ENCODE data around the gene EEF2K. TPM values are rescaled to one million over a fixed set of nuclear protein-coding genes. Genes with fewer than 3 reads are reported as not detected.

EEF2K gene
- total and polyA plus RNA-seq, 2 of the 13 experiments (the other 11 are each of a cell fraction or from before 2014, with no cell fraction given), result 22.0 to 23.8 TPM

DNA sequence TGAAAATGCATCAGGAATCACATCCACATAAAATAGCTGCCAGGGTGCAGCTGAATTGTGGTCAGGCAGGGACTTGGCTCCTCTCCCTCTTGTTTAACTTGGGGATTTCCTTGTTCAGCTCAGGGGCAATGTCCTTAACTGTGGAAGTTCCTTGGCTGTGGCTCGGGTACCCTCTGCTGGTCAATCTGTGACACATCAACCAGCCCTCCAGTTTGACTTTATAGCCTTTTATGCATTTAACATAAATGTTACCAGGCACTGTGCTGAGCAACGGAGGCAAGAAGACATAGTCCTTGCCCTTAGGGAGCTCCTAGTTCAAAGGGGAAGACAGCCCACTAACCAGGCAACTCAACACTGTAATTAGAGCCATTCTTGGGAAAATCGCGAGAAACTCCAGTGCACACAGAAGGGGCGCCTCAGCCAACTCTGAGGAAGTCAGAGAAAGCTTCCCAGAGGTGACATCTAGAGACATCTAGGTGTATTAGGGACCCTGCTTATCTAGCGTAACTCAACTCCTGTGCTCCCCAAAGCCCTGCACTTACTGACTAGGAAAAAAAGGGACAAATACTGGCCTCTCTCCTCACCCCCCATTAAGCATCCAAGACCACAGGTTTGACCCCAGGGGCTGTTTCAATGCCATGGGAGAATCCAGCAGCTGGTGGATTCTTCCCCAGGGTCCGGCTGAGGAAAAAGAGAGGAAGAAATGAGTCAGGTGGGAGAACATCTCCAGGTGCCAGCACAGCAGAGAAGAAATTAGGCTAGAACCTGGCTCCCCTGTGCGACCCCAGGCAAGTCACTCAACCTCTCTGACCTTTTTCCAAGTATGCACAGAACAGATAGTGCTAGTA is 17.3 kb upstream of the EEF2K start (continued):
- TF ChIP-seq, protein P1, sequence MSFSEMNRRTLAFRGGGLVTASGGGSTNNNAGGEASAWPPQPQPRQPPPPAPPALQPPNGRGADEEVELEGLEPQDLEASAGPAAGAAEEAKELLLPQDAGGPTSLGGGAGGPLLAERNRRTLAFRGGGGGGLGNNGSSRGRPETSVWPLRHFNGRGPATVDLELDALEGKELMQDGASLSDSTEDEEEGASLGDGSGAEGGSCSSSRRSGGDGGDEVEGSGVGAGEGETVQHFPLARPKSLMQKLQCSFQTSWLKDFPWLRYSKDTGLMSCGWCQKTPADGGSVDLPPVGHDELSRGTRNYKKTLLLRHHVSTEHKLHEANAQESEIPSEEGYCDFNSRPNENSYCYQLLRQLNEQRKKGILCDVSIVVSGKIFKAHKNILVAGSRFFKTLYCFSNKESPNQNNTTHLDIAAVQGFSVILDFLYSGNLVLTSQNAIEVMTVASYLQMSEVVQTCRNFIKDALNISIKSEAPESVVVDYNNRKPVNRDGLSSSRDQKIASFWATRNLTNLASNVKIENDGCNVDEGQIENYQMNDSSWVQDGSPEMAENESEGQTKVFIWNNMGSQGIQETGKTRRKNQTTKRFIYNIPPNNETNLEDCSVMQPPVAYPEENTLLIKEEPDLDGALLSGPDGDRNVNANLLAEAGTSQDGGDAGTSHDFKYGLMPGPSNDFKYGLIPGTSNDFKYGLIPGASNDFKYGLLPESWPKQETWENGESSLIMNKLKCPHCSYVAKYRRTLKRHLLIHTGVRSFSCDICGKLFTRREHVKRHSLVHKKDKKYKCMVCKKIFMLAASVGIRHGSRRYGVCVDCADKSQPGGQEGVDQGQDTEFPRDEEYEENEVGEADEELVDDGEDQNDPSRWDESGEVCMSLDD (CRISPR knock-in tag; IDR thresholded peaks at IDR 0.05; ENCODE audit: borderline replicate concordance), result no peak
- TF ChIP-seq RXRB (CRISPR knock-in tag; IDR thresholded peaks at IDR 0.05; ENCODE audit: borderline replicate concordance) (peak; percentile 78), MLXIP (CRISPR knock-in tag; IDR thresholded peaks at IDR 0.05; ENCODE audit: borderline replicate concordance) (no peak), HES4 (CRISPR knock-in tag; IDR thresholded peaks at IDR 0.05; ENCODE audit: borderline replicate concordance) (no peak), FOSL1 (CRISPR knock-in tag; IDR thresholded peaks at IDR 0.05; ENCODE audit: borderline replicate concordance) (no peak), CSRNP2 (CRISPR knock-in tag; conservative IDR thresholded peaks at IDR 0.05; ENCODE audit: low read depth) (no peak), PHF8 (CRISPR knock-in tag; IDR thresholded peaks at IDR 0.05) (no peak), KLF12 (CRISPR knock-in tag; IDR thresholded peaks at IDR 0.05; ENCODE audit: borderline replicate concordance) (peak; percentile 85), TBP (CRISPR knock-in tag; IDR thresholded peaks at IDR 0.05) (no peak), ZNF773 (CRISPR knock-in tag; IDR thresholded peaks at IDR 0.05; ENCODE audit: borderline replicate concordance) (no peak), ZNF234 (CRISPR knock-in tag; conservative IDR thresholded peaks at IDR 0.05) (no peak), NPAS2 (CRISPR knock-in tag; IDR thresholded peaks at IDR 0.05; ENCODE audit: borderline replicate concordance) (no peak), ZNF34 (CRISPR knock-in tag; IDR thresholded peaks at IDR 0.05; ENCODE audit: borderline replicate concordance) (no peak; the same call in 1 of the 2 replicates), SP1 (IDR thresholded peaks at IDR 0.05) (no peak), SP1 (CRISPR knock-in tag; IDR thresholded peaks at IDR 0.05) (no peak), GPBP1L1 (CRISPR knock-in tag; IDR thresholded peaks at IDR 0.05) (no peak), ZFP36 (IDR thresholded peaks at IDR 0.05; ENCODE audit: borderline replicate concordance, low read depth, low read length, partially characterized antibody) (peak; percentile 19)
- TF ChIP-seq, protein P2, sequence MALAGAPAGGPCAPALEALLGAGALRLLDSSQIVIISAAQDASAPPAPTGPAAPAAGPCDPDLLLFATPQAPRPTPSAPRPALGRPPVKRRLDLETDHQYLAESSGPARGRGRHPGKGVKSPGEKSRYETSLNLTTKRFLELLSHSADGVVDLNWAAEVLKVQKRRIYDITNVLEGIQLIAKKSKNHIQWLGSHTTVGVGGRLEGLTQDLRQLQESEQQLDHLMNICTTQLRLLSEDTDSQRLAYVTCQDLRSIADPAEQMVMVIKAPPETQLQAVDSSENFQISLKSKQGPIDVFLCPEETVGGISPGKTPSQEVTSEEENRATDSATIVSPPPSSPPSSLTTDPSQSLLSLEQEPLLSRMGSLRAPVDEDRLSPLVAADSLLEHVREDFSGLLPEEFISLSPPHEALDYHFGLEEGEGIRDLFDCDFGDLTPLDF (CRISPR knock-in tag; IDR thresholded peaks at IDR 0.05), result no peak; the same call in 1 of the 2 replicates
- TF ChIP-seq, protein P3, sequence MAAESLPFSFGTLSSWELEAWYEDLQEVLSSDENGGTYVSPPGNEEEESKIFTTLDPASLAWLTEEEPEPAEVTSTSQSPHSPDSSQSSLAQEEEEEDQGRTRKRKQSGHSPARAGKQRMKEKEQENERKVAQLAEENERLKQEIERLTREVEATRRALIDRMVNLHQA (CRISPR knock-in tag; IDR thresholded peaks at IDR 0.05), result no peak

All from HepG2 (cell line).